ENCODE results near the gene TK2.
"Not testable (repeated sequence)": the region's sequence is repeated elsewhere in the genome, so short reads cannot be mapped to it uniquely, and the experiment has no call there.

The TK2 gene

DNA sequence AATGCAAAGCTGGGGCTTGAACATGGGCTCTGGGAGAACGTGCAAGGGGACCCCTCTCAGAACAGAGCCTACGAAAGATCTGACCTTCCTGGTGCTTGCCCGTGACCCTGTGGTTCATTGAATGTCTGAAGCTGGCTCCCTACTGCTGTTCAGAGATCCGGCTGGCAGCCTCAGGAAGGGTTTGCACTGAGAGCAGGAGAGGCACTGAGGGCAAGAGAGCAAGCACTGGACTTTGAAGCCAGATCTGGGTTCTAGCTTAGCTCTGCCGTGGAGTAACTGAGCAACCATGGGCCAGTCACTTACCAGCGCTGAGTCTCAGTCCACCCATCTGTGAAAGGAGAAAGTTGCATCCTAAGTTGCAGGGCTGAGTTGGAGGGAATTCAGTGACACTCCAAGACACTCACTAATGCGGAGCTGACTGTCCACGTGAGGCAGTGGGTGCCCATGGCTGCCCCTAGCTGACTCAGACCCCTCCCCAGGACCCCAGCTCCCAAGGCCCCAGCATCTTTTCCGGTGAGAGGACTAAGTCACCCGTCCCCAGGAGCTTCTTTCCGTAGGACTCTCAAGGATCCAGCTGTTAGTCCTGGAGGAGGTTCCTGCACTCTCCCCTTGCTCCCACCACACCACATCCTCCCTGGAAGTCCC lies 81.5 kb downstream of the TK2 start:
- no peak for ATAC-seq (ENCODE audit: low read depth)
- no peak overlapping the region for H3K27ac Mint-ChIP-seq
- peaks cover 4% of the 10 kb centered on the region for H3K36me3 Mint-ChIP-seq
- H3K4me1 Mint-ChIP-seq: peaks cover 3% of the 10 kb centered on the region
- H3K9me3 Mint-ChIP-seq: peaks cover 3% of the 10 kb centered on the region
- H3K27me3 Mint-ChIP-seq: peaks cover 32% of the 10 kb centered on the region
- no peak for DNase-seq (ENCODE audit: low spot score in 2 of 2)
- H3K4me3 Mint-ChIP-seq: no peak overlapping the region

DNA sequence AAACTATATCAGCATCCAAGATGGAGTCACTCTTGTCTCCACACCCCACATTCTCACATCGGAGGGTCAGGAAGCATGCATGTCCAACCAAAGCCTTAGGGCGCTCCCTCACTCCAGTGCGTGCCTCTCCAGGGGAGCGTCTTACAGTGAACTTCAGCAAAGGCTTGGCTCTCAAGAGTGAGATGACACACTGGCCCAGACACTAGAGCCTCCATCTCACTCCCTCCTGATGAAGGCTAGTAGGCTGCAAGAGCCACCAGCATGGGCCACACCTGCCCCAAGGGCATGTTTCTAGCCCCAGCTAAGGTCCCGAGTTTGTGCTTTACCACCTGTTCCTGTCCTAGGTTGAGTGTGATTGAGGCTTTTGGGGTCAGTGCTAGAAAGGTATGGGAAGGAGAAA lies 82.3 kb downstream of the TK2 start:
- no peak for ATAC-seq (ENCODE audit: low read depth)
- peaks cover 3% of the 10 kb centered on the region for H3K4me1 Mint-ChIP-seq
- H3K36me3 Mint-ChIP-seq: peaks cover 6% of the 10 kb centered on the region
- no peak for DNase-seq (ENCODE audit: low spot score in 2 of 2)
- peaks cover 32% of the 10 kb centered on the region for H3K27me3 Mint-ChIP-seq
- H3K27ac Mint-ChIP-seq: no peak overlapping the region
- H3K9me3 Mint-ChIP-seq: peaks cover 6% of the 10 kb centered on the region
- no peak overlapping the region for H3K4me3 Mint-ChIP-seq

DNA sequence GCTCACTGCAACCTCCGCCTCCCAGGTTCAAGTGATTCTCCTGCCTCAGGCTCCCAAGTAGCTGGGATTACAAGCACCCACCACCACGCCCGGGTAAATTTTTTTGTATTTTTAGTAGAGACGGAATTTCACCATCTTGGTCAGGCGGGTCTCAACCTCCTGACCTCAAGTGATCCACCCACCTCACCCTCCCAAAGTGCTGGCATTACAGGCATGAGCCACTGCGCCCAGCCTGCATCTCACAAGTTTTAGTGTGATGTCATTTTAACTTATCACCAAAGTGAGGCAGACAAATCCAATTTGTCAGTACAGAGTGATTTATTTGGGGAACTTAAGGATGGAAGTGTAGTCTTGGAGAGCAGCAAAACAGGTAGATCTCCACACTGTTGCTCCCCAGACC lies 83.3 kb downstream of the TK2 start:
- DNase-seq (ENCODE audit: low spot score in 2 of 2); H3K4me1 Mint-ChIP-seq; ATAC-seq (ENCODE audit: low read depth); H3K4me3 Mint-ChIP-seq; H3K36me3 Mint-ChIP-seq; H3K27ac Mint-ChIP-seq; H3K9me3 Mint-ChIP-seq: not testable (repeated sequence)
- H3K27me3 Mint-ChIP-seq: peaks cover 32% of the 10 kb centered on the region

DNA sequence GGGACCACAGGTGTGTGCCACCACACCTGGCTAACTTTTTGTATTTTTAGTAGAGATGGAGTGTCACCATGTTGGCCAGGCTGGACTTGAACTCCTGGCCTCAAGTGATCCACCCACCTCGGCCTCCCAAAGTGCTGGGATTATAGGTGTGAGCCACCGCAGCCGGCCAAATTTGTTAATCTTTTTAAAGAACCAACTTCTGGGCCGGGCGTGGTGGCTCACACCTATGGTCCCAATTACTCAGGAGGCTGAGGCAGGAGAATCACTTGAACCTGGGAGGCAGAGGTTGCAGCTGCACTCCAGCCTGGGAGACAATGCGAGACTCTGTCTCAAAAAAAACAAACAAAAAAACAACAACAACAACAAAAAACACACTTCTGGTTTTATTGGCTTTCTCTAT lies 84.0 kb downstream of the TK2 start:
- not testable (repeated sequence) for ATAC-seq (ENCODE audit: low read depth); H3K4me1 Mint-ChIP-seq; H3K36me3 Mint-ChIP-seq; DNase-seq (ENCODE audit: low spot score in 2 of 2); H3K27ac Mint-ChIP-seq; H3K4me3 Mint-ChIP-seq; H3K9me3 Mint-ChIP-seq
- peaks cover 34% of the 10 kb centered on the region for H3K27me3 Mint-ChIP-seq

DNA sequence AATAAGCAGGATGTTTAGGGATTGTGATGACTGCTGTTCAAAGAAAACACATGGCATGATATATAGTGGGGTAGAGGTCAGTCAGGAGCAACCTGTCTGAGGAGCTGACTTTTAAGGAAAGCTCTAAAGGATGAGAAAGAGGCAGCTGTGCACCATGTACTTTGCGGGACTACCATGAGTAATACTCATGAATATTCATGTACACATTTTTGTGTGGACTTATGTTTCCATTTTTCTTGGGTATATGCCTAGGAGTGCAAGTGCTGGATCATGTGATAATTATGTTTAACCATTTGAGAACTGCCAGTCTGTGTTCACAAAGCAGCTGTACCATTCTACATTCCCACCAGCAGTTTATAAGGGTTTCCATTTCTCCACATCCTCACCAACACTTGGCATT lies 87.0 kb downstream of the TK2 start:
- no peak for ATAC-seq (ENCODE audit: low read depth)
- no peaks in the 10 kb centered on the region for H3K4me1 Mint-ChIP-seq
- no peak overlapping the region for H3K4me3 Mint-ChIP-seq
- H3K9me3 Mint-ChIP-seq: peaks cover 6% of the 10 kb centered on the region
- no peak overlapping the region for H3K27ac Mint-ChIP-seq
- H3K36me3 Mint-ChIP-seq: peaks cover 4% of the 10 kb centered on the region
- H3K27me3 Mint-ChIP-seq: peaks cover 31% of the 10 kb centered on the region
- DNase-seq (ENCODE audit: low spot score in 2 of 2): no peak

DNA sequence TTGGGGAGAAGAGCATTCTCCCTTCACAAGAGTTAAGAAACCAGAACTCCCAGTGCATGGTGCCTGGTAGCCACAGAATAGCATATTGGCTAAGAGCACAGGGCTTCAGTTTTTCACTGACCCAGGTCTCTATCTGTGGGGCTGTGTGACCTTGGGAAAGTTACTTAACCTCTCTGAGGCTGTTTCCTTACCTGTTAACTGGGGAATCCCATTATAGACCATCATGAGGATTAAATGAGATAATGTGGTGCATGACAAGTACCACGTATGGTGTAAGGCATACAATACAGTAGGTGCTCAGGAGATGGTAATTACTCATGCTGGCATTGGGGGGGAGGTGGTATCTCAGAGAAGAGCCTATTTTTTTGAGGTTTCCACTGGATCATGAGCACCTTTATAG lies 89.2 kb downstream of the TK2 start:
- no peaks in the 10 kb centered on the region for H3K4me1 Mint-ChIP-seq
- H3K9me3 Mint-ChIP-seq: peaks cover 4% of the 10 kb centered on the region
- peaks cover 2% of the 10 kb centered on the region for H3K36me3 Mint-ChIP-seq
- no peak overlapping the region for H3K4me3 Mint-ChIP-seq
- DNase-seq (ENCODE audit: low spot score in 2 of 2) (no peak), ATAC-seq (ENCODE audit: low read depth) (no peak)
- H3K27ac Mint-ChIP-seq: no peak overlapping the region
- H3K27me3 Mint-ChIP-seq: peaks cover 28% of the 10 kb centered on the region

DNA sequence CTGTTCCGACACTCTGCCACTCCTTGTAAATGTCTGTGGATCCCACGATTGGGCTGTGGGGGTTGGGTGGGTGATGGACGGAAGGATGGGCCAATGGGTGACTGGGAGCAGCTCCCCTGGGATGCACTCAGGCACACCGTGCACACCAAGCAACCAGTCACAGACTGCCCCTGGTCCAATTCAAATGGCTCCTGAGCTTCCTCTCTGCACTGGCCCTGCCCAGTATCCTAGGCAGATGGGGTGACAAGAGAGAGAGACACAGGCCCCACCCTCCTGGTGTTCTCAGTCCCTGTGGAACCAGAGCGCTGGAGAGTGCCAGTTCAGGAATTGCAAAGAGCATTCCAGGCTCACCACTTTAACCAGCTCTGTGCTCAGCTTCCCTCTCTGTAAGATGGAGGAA lies 90.0 kb downstream of the TK2 start:
- Mint-ChIP-seq H3K27ac (no peak overlapping the region), H3K27me3 (peaks cover 26% of the 10 kb centered on the region), H3K4me1 (no peaks in the 10 kb centered on the region), H3K4me3 (no peak overlapping the region), H3K36me3 (peaks cover 2% of the 10 kb centered on the region), H3K9me3 (peaks cover 4% of the 10 kb centered on the region)
- ATAC-seq (ENCODE audit: low read depth) (no peak), DNase-seq (ENCODE audit: low spot score in 2 of 2) (no peak)

DNA sequence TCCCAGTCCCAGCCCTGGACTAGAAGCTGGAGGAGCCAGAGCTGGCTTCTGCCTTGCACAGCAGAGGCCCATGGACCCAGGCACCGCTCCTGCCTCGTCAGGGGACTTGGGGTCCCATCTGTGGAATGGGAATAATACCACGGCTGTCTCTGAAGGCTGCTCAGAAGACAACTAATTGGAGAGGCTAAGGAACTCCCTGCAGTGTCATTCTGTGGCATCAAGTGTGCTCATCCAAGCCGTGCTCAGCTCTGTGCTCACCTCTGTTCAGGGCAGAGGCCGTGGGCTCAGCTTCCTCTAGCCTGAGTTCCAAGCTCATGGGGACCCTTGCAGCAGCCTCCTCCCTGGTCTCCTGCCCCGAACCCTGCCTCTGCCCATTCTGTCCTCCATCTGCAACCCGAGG lies 91.1 kb downstream of the TK2 start:
- peaks cover 23% of the 10 kb centered on the region for H3K27me3 Mint-ChIP-seq
- no peak for DNase-seq (ENCODE audit: low spot score in 2 of 2)
- H3K36me3 Mint-ChIP-seq: peaks cover 2% of the 10 kb centered on the region
- H3K27ac Mint-ChIP-seq: no peak overlapping the region
- no peak overlapping the region for H3K4me3 Mint-ChIP-seq
- H3K9me3 Mint-ChIP-seq: peaks cover 4% of the 10 kb centered on the region
- H3K4me1 Mint-ChIP-seq: no peaks in the 10 kb centered on the region
- no peak for ATAC-seq (ENCODE audit: low read depth)

DNA sequence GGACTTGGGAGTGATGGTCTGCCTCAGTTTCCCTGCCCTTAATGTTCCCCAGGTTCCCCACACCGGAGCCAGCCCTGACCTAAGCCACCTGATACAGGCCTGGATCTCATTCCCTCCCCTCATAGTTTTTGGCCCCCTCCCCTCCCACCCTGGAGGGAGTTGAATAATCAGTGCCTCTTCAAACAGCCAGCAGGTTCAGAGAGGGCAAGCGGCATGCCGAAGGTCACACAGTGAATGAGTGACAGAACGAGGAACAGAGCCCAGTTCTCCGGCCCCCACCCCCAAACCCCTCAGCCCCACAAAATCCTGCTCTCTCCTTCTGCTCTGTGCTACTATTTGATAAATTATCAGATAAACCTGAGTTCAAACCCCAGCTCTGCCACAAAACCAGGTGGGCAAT lies 91.6 kb downstream of the TK2 start:
- H3K27ac Mint-ChIP-seq: no peak overlapping the region
- H3K36me3 Mint-ChIP-seq: peaks cover 2% of the 10 kb centered on the region
- no peaks in the 10 kb centered on the region for H3K4me1 Mint-ChIP-seq
- no peak overlapping the region for H3K4me3 Mint-ChIP-seq
- H3K27me3 Mint-ChIP-seq: peaks cover 21% of the 10 kb centered on the region
- DNase-seq (ENCODE audit: low spot score in 2 of 2): no peak
- peaks cover 1% of the 10 kb centered on the region for H3K9me3 Mint-ChIP-seq
- ATAC-seq (ENCODE audit: low read depth): no peak
